Right renal pelvis (tissue), 4 donors: ENCODE measurements around the gene SF3A2. TPM values are rescaled to one million over a fixed set of nuclear protein-coding genes. Genes with fewer than 3 reads are reported as not detected.

Experiments
- DNase-seq, 4 donors: peaks; one replicate each; pipeline ENCODE4 v3.0.0-alpha.2; 2013; ENCODE audit warnings: low read depth in 4 of 4, low spot score in 3 of 4, missing footprints in 1 of 4
- polyA plus RNA-seq, 4 donors: library from polyadenylated mRNA; unstranded; fragments of 120-200 nt; gene quantifications; one replicate each; pipeline ENCODE4 v1.2.1, GENCODE V29; 2013; ENCODE audit not compliant: insufficient read length in 4 of 4

SF3A2 gene
- polyA plus RNA-seq, 4 donors, result 65.4 to 91.1 (median 73.2) TPM

DNA sequence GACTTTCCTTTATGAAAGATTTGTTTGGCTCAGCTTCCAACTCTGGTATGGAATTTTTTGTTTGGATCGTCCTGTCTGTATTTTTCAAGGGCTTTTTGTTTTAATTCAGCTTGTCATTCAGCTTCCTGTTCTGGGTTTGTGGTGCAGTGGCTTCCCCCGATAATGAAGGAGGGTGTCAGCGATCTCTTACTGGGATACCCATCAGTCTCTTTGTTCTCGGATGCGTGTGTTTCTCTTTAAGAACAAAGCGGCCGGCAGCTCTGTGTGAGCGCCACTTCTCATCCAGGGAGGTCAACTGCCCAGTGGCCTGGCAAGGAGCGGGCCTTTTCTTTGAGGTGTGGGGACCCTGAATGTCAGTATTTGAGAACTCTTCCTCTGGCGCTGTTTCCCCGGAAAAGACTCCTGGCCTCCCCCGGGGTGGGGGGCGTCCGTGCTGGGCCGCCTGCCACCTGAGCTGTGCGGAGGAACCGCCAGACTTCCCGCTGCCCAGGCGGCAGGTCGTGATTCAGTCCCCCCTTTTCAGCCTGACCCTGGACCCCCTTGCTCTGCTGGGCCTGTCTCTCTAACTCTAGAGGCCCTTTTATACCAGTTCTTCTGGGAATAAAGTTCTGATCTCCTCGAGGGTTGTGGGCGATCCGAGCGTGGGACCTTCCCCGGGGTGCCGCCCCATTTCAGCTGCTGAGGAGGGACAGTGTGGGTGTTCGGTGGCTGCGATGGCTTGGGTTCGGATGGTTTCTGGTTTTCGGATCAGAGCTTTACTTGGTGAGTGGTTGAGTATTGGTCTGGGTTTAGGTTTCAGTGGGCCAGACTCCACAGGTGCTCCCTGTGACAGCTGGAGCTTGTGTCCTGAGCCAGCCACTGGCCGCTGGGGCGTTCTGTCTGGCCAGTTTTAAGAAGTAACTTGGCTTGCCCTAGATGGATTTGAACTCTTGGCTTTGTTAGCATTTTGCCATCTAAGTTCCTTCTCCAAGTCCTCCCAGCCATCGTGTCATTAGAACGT is 3.4 kb downstream of the SF3A2 start:
- DNase-seq, result no peak

GRCh38 chr19:2240881-2241760 is 4.5 kb downstream of the SF3A2 start:
- no peak for DNase-seq

GRCh38 chr19:2242092-2242537 is 5.5 kb downstream of the SF3A2 start:
- no peak for DNase-seq

DNA sequence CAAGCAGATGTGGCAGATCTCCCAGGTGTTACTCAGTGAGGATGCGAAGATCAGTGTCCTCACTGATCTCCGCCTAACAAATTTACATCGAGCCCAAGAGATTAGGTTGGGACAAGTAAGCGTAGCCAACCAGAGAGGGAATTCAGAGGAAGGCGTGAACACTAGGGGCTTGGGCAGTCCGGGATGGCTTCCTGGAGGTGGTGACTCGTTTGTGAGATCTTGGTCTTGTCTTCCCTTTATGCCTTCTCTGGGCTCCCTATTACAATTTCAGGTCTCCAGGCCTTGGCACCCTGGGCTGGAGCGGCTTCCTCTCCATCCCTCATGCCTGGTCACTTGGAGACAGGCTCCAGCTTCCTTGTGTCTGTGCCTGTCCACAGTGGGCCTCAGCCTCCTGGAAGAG is 6.2 kb downstream of the SF3A2 start:
- DNase-seq, result no peak

GRCh38 chr19:2243274-2244124 is 6.9 kb downstream of the SF3A2 start:
- DNase-seq, result no peak

DNA sequence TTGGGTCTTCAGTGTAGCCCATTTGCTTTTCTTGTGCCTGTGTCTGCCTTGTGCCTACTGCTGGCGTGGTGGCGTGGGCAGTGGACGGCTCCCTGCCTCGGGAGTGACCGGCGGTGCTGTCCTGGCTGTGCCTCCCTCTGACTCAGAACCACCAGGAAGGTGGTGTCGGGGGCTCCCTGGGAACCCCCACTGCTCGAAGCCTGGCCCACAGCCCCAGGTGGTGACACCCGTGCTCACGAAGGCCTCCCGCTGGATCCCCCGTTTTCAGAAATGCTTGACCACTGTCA is 7.4 kb downstream of the SF3A2 start:
- no peak for DNase-seq

DNA sequence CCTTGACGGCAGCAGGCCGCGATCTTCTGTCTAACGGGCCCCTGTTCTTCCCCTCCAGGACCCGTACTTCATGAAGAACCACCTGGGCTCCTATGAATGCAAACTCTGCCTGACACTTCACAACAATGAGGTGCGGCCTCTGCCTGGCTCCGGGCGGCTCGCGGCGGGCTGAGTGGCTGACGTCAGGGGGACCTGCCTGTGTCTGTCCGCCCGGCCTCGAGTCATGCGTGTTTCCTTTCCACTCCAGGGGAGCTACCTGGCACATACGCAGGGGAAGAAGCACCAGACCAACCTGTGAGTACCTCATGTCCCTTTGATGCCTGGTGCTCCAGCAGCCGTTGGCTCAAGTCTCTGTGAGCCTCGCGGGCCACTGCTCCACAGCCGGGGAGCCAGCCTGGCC is 7.9 kb downstream of the SF3A2 start:
- DNase-seq, result no peak

GRCh38 chr19:2245273-2245672 is 8.6 kb downstream of the SF3A2 start:
- DNase-seq, result no peak

DNA sequence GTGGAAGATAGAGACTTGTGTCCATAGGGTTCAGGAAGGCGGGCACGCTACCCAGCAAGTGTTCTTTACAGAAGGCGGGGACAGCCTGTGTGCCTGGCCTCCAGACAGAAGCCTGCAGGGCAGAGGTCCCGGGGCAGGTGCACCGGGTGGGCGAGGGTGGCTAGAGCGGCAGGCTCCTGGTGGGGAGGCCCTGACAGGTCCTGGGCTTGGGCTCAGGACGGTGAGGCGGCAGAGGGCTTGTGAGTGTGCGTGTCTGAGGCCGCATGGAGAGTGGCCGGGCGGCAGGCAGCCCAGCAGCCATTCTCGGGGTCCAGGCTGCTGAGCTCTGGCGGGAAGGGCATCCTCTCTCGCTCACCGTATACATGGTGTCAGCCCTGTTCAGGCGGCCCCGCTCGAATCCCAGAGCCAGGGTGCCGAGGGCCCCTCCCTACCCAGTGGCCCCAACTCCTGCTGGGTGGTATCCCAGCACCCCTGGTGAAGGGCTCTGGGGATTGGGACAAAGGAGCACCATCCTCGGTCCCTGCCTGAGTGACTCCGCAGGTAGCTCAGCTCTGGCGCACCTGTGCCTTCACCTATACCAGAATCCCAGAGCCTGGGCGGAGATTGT is 9.5 kb downstream of the SF3A2 start:
- no peak for DNase-seq

DNA sequence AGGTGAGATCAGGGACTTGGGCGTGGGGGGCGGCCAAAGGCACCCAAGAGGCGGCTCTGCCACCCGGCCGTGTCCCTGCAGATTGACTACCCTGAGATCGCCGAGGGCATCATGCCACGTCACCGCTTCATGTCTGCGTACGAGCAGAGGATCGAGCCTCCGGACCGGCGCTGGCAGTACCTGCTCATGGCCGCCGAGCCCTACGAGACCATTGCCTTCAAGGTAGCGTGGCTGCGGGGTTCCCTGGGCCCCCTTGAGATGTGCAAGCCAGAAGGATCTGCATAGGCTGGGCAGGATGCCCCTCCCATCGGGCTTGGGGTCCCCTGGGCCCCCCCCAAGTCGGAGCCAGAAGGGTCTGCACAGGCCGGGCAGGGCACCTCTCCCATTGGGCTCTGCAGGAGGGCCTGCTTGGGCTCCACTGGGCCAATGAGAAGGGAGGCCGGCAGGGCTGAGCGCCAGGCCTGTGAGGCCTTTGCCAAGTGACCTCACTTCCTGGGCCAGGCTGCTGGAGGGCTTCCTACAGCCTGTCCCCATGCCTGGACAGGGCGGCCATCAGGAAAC is 10.3 kb downstream of the SF3A2 start:
- DNase-seq, result no peak

DNA sequence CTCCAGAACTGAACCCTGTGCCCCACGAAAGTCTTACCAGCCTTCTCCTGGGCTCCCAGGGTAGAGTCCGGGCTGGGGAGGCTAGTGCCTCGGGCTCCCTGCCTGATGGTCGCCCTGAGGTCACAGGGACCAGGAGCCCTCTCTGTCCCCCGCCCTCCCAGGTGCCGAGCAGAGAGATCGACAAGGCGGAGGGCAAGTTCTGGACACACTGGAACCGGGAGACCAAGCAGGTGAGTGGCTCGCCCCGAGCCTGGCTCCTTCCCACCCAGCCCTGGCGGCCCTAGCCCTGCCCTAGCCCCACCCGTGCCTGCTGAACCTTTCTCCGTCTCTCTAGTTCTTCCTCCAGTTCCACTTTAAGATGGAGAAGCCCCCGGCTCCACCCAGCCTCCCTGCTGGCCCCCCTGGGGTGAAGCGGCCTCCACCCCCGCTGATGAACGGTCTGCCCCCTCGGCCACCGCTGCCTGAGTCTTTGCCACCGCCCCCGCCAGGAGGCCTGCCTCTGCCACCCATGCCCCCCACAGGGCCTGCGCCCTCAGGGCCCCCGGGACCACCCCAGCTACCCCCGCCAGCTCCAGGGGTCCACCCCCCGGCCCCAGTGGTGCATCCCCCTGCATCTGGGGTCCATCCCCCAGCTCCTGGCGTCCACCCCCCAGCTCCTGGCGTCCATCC is 10.9 kb downstream of the SF3A2 start:
- no peak for DNase-seq

- DNase-seq, result no peak
Measured at GRCh38 chr19:2248136-2249009, 11.7 kb downstream of the SF3A2 start.

- no peak for DNase-seq
Measured at GRCh38 chr19:2249010-2249866, 12.6 kb downstream of the SF3A2 start, which contains the start of gene AMH. AMH (plus strand) TSS chr19:2249323; CDS start chr19:2249333, 10 bp downstream.

DNA sequence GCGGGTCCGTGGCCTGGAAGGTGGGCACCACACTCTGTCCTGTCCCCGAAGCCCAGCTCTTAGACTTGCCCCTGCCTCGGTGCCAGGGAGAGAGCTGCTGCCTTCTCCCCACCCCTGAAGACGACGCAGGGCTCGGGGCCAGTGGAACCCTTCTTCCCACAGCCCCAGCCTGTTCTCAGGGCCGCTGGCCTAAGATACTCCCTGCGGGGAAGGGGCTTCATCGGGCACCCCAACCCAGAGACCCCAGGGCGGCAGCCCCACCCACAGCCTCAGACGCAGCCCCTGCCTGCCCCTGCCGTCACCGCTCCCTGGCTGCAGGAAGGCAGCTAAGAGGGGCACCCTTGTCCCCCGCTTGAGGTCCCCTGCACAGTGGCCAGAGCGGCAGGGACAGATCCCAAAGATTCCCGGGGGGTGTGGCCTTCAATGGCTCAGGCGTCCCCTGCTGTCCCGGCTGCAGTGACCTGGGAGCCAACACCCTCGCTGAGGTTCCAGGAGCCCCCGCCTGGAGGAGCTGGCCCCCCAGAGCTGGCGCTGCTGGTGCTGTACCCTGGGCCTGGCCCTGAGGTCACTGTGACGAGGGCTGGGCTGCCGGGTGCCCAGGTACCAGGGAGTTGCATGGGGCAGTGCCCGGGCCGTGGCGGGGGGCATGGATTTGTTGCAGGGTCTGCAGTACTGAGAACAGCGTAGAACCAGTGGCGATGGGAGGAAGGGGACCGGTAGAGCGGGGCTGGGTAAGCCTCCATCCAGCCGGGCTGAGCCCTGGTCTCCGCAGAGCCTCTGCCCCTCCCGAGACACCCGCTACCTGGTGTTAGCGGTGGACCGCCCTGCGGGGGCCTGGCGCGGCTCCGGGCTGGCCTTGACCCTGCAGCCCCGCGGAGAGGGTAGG is 13.5 kb downstream of the SF3A2 start:
- no peak for DNase-seq

DNA sequence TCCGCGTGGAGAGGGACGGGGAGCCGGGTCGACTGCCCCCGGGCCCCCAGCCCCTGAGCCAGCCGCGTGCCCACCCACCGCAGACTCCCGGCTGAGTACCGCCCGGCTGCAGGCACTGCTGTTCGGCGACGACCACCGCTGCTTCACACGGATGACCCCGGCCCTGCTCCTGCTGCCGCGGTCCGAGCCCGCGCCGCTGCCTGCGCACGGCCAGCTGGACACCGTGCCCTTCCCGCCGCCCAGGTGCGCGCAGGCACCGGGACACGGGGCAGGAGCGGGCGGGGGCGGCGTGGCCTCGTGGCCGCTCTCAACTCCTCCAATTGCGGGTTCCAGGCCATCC is 14.1 kb downstream of the SF3A2 start:
- no peak for DNase-seq
